PC-9 (cell line): ENCODE measurements around the gene FILIP1L. TPM values are rescaled to one million over a fixed set of nuclear protein-coding genes. Genes with fewer than 3 reads are reported as not detected.

Experiments
- BruUV-seq: library from RNA; stranded (reverse); fragments of 400-500 nt; replicated peaks from 2 replicates; lab custom pipeline; 2021; lab: Mats Ljungman, UMichigan
- CTCF ChIA-PET: fragments of 300-600 bp; sonication (Branson Sonifier 250); formaldehyde crosslinking; loops from one replicate; lab custom pipeline; 2022; ENCODE audit warnings: antibody characterized with exemption; lab: Charles Lee
- POLR2A ChIA-PET: fragments of 300-600 bp; sonication (Branson Sonifier 250); formaldehyde crosslinking; loops from one replicate; lab custom pipeline; 2022; ENCODE audit warnings: antibody characterized with exemption; ENCODE audit not compliant: unreplicated experiment; lab: Charles Lee
- DNase-seq, 2 experiments: peaks; one replicate each; pipeline versions ENCODE4 v3.0.0 to v3.0.0-alpha.2; 2015 to 2022; ENCODE audit warnings: mixed read lengths in 1 of 2
- H2AFZ ChIP-seq: fragments of 200-600 bp; sonication (generic); 2 replicates; pipeline ENCODE4 v1.8.1; 2017; ENCODE audit warnings: antibody characterized with exemption
- H3F3A ChIP-seq: fragments of 200-600 bp; sonication (generic); 2 replicates; pipeline ENCODE4 v1.8.1; 2017; ENCODE audit warnings: antibody characterized with exemption, mild to moderate bottlenecking, low read depth; ENCODE audit not compliant: insufficient read depth
- H3K27ac ChIP-seq: fragments of 200-600 bp; sonication (generic); 2 replicates; pipeline ENCODE4 v1.6.1; 2016; ENCODE audit warnings: mixed run types
- H3K27me3 ChIP-seq: fragments of 200-600 bp; sonication (generic); 2 replicates; pipeline ENCODE4 v1.6.1; 2016; ENCODE audit warnings: low read depth, mixed run types; ENCODE audit not compliant: insufficient read depth
- H3K36me3 ChIP-seq: fragments of 200-600 bp; sonication (generic); 2 replicates; pipeline ENCODE4 v1.6.1; 2016; ENCODE audit warnings: low read depth, mixed run types
- H3K4me1 ChIP-seq: fragments of 200-600 bp; sonication (generic); replicated peaks from 2 replicates; pipeline ENCODE4 v1.6.1; 2016; ENCODE audit warnings: mixed run types; ENCODE audit not compliant: insufficient read depth
- H3K4me2 ChIP-seq: fragments of 200-600 bp; sonication (generic); 2 replicates; pipeline ENCODE4 v1.6.1; 2017; ENCODE audit warnings: mixed run types
- H3K4me3 ChIP-seq: fragments of 200-600 bp; sonication (generic); 2 replicates; pipeline ENCODE4 v1.6.1; 2016; ENCODE audit warnings: mixed run types
- H3K79me2 ChIP-seq: fragments of 200-600 bp; sonication (generic); 2 replicates; pipeline ENCODE4 v1.6.1; 2017; ENCODE audit warnings: low read depth, mixed run types
- H3K9me2 ChIP-seq: fragments of 200-600 bp; sonication (generic); 2 replicates; pipeline ENCODE4 v1.8.1; 2017; ENCODE audit warnings: mild to moderate bottlenecking; ENCODE audit not compliant: insufficient read depth
- H3K9me3 ChIP-seq: fragments of 200-600 bp; sonication (generic); 2 replicates; pipeline ENCODE4 v1.8.1; 2016; ENCODE audit warnings: low read depth; ENCODE audit not compliant: insufficient read depth
- H4K20me1 ChIP-seq: fragments of 200-600 bp; sonication (generic); 2 replicates; pipeline ENCODE4 v1.8.1; 2017; ENCODE audit not compliant: insufficient read depth
- EZH2 ChIP-seq: fragments of 200-600 bp; sonication (generic); IDR thresholded peaks from 2 replicates; pipeline ENCODE4 v1.8.0; 2017; ENCODE audit warnings: antibody characterized with exemption, low read depth
- intact Hi-C: fragments of 100-400 bp; cut with micrococcal nuclease; formaldehyde crosslinking; loops from one replicate; pipeline ENCODE4 v1.10.0; 2022; ENCODE audit not compliant: unreplicated experiment
- total RNA-seq: library from RNA; stranded (reverse); gene quantifications from 2 replicates; pipeline ENCODE4 v1.2.3, GENCODE V29; 2021
- TF ChIP-seq, protein P1 (sequence below): fragments of 200-600 bp; sonication (generic); conservative IDR thresholded peaks from 2 replicates; pipeline ENCODE4 v1.6.1; 2017; ENCODE audit warnings: mixed run types, antibody characterized with exemption, mild to moderate bottlenecking, moderate library complexity

FILIP1L gene
- total RNA-seq, 1 experiment from 2014 or later, result 16.8 TPM

DNA sequence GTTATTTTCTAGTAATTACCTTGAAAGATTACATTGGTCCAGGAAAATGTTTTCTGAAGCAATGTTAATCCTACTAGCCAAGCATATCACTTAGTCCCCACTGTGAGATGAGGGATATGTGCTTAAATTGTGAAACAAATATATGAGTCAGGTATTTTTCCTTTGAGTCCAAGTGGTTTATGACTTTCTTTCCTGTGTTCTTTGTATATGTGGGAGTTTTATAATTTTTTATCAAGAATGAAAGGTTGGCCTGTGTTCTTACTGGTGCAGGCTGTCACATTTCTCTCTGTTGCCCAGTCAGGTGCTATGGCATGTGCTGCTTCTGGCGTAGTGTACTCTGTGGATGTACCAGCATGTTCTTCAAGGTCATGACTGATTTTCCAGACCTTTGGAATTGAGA lies 149.2 kb downstream of the FILIP1L start:
- BruUV-seq, result no TSS peak
- CTCF ChIA-PET, result no interaction called here
- no peaks in the 10 kb centered on the region for H3K36me3 ChIP-seq
- H2AFZ ChIP-seq, result no peak overlapping the region
- no peaks in the 10 kb centered on the region for H4K20me1 ChIP-seq
- DNase-seq, result peak in 1 of 2 experiments; percentile 69
- no peaks in the 10 kb centered on the region for H3K79me2 ChIP-seq
- H3K4me2 ChIP-seq, result no peak overlapping the region
- no peak overlapping the region for H3K4me3 ChIP-seq
- H3K27me3 ChIP-seq, result no peaks in the 10 kb centered on the region
- peaks cover 13% of the 10 kb centered on the region for H3F3A ChIP-seq
- no peaks in the 10 kb centered on the region for H3K9me3 ChIP-seq
- H3K4me1 ChIP-seq, result peaks cover 20% of the 10 kb centered on the region
- intact Hi-C loops, result no loop called here
- POLR2A ChIA-PET, result interaction anchor here (0.6 kb wide), 1 partner anchor 77 kb away, joined by 5 read pairs; no protein-coding TSS in a partner anchor
- no peaks in the 10 kb centered on the region for H3K9me2 ChIP-seq
- TF ChIP-seq, protein P1, sequence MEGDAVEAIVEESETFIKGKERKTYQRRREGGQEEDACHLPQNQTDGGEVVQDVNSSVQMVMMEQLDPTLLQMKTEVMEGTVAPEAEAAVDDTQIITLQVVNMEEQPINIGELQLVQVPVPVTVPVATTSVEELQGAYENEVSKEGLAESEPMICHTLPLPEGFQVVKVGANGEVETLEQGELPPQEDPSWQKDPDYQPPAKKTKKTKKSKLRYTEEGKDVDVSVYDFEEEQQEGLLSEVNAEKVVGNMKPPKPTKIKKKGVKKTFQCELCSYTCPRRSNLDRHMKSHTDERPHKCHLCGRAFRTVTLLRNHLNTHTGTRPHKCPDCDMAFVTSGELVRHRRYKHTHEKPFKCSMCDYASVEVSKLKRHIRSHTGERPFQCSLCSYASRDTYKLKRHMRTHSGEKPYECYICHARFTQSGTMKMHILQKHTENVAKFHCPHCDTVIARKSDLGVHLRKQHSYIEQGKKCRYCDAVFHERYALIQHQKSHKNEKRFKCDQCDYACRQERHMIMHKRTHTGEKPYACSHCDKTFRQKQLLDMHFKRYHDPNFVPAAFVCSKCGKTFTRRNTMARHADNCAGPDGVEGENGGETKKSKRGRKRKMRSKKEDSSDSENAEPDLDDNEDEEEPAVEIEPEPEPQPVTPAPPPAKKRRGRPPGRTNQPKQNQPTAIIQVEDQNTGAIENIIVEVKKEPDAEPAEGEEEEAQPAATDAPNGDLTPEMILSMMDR, result no peak
- no peak for TF ChIP-seq EZH2
- peak overlapping the region; percentile 11; the same call in 1 of the 2 replicates for H3K27ac ChIP-seq

DNA sequence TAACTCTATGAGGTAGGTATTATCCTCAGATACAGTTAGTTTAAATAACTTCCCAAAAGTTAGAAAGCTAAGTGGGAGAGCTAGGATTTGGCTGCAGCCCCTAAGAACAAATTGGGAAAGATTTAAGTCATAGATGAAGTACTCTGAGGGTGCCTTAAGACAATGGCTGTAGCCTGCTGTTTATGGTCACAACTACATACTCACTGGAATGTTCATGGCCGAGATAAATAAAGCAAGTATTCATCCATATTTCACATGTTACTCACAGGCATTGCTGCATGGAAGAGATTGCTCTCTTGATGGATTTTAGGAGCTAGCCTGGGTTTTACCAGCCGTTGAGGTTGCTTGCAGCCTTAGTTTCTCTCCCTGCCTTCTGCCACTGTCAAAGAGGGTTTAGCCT lies 151.6 kb downstream of the FILIP1L start:
- H3K79me2 ChIP-seq, result no peaks in the 10 kb centered on the region
- no peaks in the 10 kb centered on the region for H3K36me3 ChIP-seq
- no peak overlapping the region for H3K4me2 ChIP-seq
- H3K4me1 ChIP-seq, result peaks cover 20% of the 10 kb centered on the region
- peaks cover 13% of the 10 kb centered on the region for H3F3A ChIP-seq
- no peaks in the 10 kb centered on the region for H3K27me3 ChIP-seq
- H3K9me3 ChIP-seq, result no peaks in the 10 kb centered on the region
- intact Hi-C loops, result no loop called here
- DNase-seq, result no peak
- TF ChIP-seq, protein P1, result no peak
- no peak for TF ChIP-seq EZH2
- BruUV-seq, result no TSS peak
- CTCF ChIA-PET, result no interaction called here
- no peak overlapping the region for H3K27ac ChIP-seq
- no peak overlapping the region for H3K4me3 ChIP-seq
- H3K9me2 ChIP-seq, result no peaks in the 10 kb centered on the region
- POLR2A ChIA-PET, result interaction anchor here (0.6 kb wide), 1 partner anchor 208 kb away, joined by 6 read pairs; no protein-coding TSS in a partner anchor
- H2AFZ ChIP-seq, result no peak overlapping the region
- H4K20me1 ChIP-seq, result no peaks in the 10 kb centered on the region

DNA sequence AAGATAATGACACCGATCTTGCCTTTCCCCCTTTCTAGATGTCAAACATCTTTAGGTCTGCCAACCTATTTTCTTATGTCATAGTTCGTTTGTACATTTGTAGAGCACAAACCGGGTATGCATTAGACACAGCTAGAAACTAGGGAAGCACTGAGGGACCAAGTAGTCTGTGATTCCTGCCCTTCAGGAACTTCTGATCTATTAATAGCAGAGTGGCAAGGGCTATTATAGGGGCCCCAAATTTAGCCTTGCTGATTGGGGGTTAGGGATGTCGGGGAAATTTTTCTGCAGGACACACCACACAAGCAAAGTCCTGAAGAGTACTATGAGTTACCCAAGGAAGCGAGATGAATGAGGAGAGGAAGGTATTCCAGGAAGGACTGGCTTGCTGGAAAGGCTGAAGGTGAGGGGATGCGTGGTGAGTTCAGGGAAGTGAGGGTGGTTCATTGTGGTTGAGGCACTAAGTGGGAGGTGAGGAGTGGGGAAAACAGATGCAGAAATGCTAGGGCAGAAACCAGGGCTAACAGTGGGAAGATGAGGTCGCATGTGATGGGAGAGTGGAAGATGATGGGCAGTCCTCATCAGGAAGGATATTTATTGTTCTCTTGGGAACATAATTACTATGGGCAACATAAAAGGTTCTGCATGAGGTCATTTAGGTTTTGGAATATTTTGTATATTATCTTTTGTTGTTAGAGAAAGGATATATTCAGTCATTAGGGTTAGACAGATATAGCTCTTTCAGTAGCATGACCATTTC lies 152.4 kb downstream of the FILIP1L start:
- Histone ChIP-seq H2AFZ (no peak overlapping the region), H3K4me2 (no peak overlapping the region), H3K4me3 (no peak overlapping the region), H3K27ac (no peak overlapping the region), H3K36me3 (no peaks in the 10 kb centered on the region), H3K27me3 (no peaks in the 10 kb centered on the region), H4K20me1 (no peaks in the 10 kb centered on the region), H3K4me1 (peaks cover 20% of the 10 kb centered on the region), H3K9me3 (no peaks in the 10 kb centered on the region), H3K9me2 (no peaks in the 10 kb centered on the region), H3K79me2 (no peaks in the 10 kb centered on the region), H3F3A (peaks cover 13% of the 10 kb centered on the region)
- no peak for DNase-seq
- no TSS peak for BruUV-seq
- POLR2A ChIA-PET, result no interaction called here
- CTCF ChIA-PET, result no interaction called here
- no peak for TF ChIP-seq EZH2
- TF ChIP-seq, protein P1, result no peak
- intact Hi-C loops, result no loop called here
